Glutamatergic neuron (in vitro differentiated cells): ENCODE measurements around the gene TBC1D22A. TPM values are rescaled to one million over a fixed set of nuclear protein-coding genes. Genes with fewer than 3 reads are reported as not detected.

ENCODE experiments used
- DNase-seq: peaks from one replicate; pipeline ENCODE4 v3.0.0; 2022
- H3K27ac Mint-ChIP-seq: one replicate; pipeline ENCODE4 v1.8.0; 2020; ENCODE audit warnings: mild to moderate bottlenecking, mixed read lengths, inconsistent platforms; ENCODE audit not compliant: unreplicated experiment
- H3K27me3 Mint-ChIP-seq: one replicate; pipeline ENCODE4 v1.8.0; 2020; ENCODE audit warnings: mild to moderate bottlenecking, moderate library complexity, mixed read lengths, inconsistent platforms; ENCODE audit not compliant: unreplicated experiment
- H3K36me3 Mint-ChIP-seq: one replicate; pipeline ENCODE4 v1.8.0; 2020; ENCODE audit warnings: mild to moderate bottlenecking, mixed read lengths, inconsistent platforms; ENCODE audit not compliant: unreplicated experiment
- H3K4me1 Mint-ChIP-seq: one replicate; pipeline ENCODE4 v1.8.0; 2020; ENCODE audit warnings: mild to moderate bottlenecking, low read depth, mixed read lengths, inconsistent platforms; ENCODE audit not compliant: unreplicated experiment
- H3K4me3 Mint-ChIP-seq: one replicate; pipeline ENCODE4 v1.8.0; 2020; ENCODE audit warnings: mild to moderate bottlenecking, mixed read lengths, inconsistent platforms; ENCODE audit not compliant: unreplicated experiment
- H3K9me3 Mint-ChIP-seq: one replicate; pipeline ENCODE4 v1.8.0; 2020; ENCODE audit warnings: mild to moderate bottlenecking, moderate library complexity, mixed read lengths, inconsistent platforms; ENCODE audit not compliant: unreplicated experiment
- CTCF ChIP-seq: fragments of 200-600 bp; sonication (generic); IDR thresholded peaks from one replicate; pipeline ENCODE4 v1.5.0; 2021; ENCODE audit not compliant: partially characterized antibody, unreplicated experiment
- total RNA-seq: library from RNA; stranded (reverse); fragmentation: NEBNext Ultra II Directional; extraction: Animal tissue kit (Norgen Biotek cat#: 25700); gene quantifications from one replicate; pipeline ENCODE4 v1.2.1, GENCODE V29; 2021; ENCODE audit not compliant: unreplicated experiment

The TBC1D22A gene
- total RNA-seq, 1 donor from 2014 or later, result 23.0 TPM

GRCh38 chr22:46972901-46973831 lies 210.7 kb downstream of the TBC1D22A start:
- Mint-ChIP-seq H3K9me3 (peaks cover 1% of the 10 kb centered on the region), H3K27me3 (peaks cover 10% of the 10 kb centered on the region), H3K27ac (no peak overlapping the region), H3K36me3 (no peaks in the 10 kb centered on the region), H3K4me1 (peaks cover 5% of the 10 kb centered on the region), H3K4me3 (no peak overlapping the region)
- no peak for TF ChIP-seq CTCF
- DNase-seq, result no peak

- Mint-ChIP-seq H3K36me3 (no peaks in the 10 kb centered on the region), H3K4me1 (peaks cover 5% of the 10 kb centered on the region), H3K4me3 (no peak overlapping the region), H3K27me3 (peaks cover 10% of the 10 kb centered on the region), H3K27ac (no peak overlapping the region), H3K9me3 (peaks cover 1% of the 10 kb centered on the region)
- TF ChIP-seq CTCF, result no peak
- DNase-seq, result no peak
These were observed 211.6 kb downstream of the TBC1D22A start for GRCh38 chr22:46974077-46974476.

- H3K27me3 Mint-ChIP-seq, result peaks cover 10% of the 10 kb centered on the region
- no peak overlapping the region for H3K27ac Mint-ChIP-seq
- peaks cover 5% of the 10 kb centered on the region for H3K4me1 Mint-ChIP-seq
- no peak for DNase-seq
- no peak overlapping the region for H3K4me3 Mint-ChIP-seq
- no peak for TF ChIP-seq CTCF
- H3K36me3 Mint-ChIP-seq, result peaks cover 8% of the 10 kb centered on the region
- peaks cover 1% of the 10 kb centered on the region for H3K9me3 Mint-ChIP-seq
These were observed 212.5 kb downstream of the TBC1D22A start for GRCh38 chr22:46974631-46975585.

GRCh38 chr22:46976143-46976542 lies 213.7 kb downstream of the TBC1D22A start:
- H3K27ac Mint-ChIP-seq, result no peak overlapping the region
- H3K27me3 Mint-ChIP-seq, result peaks cover 6% of the 10 kb centered on the region
- no peak for TF ChIP-seq CTCF
- H3K4me1 Mint-ChIP-seq, result no peaks in the 10 kb centered on the region
- peaks cover 16% of the 10 kb centered on the region for H3K36me3 Mint-ChIP-seq
- no peak overlapping the region for H3K4me3 Mint-ChIP-seq
- DNase-seq, result no peak
- peaks cover 3% of the 10 kb centered on the region for H3K9me3 Mint-ChIP-seq
